H1 (cell line): ENCODE data around the gene LAD1. TPM values are rescaled to one million over a fixed set of nuclear protein-coding genes. Genes with fewer than 3 reads are reported as not detected.

ENCODE experiments used
- CTCF ChIA-PET: fragments of 300-600 bp; sonication (Branson Sonifier 250); formaldehyde crosslinking; loops from one replicate; lab custom pipeline; 2021; ENCODE audit not compliant: partially characterized antibody; lab: Charles Lee
- POLR2A ChIA-PET: fragments of 300-600 bp; sonication (Branson Sonifier 250); formaldehyde crosslinking; loops from one replicate; lab custom pipeline; 2021; ENCODE audit warnings: inconsistent platforms; ENCODE audit not compliant: partially characterized antibody; lab: Charles Lee
- DNase-seq, 2 experiments: peaks; one replicate each; pipeline versions ENCODE4 v3.0.0 to v3.0.0-alpha.2; 2010 to 2022; ENCODE audit warnings: low spot score in 2 of 2, low read depth in 1 of 2, mixed read lengths in 1 of 2
- FAIRE-seq: peaks from 2 replicates; lab custom pipeline; 2011; peaks lifted over from hg19 to GRCh38; lab: Jason Lieb, UNC
- H2AFZ ChIP-seq: 2 replicates; pipeline ENCODE4 v1.8.1; 2012; ENCODE audit warnings: low read length, inconsistent platforms
- H2AK5ac ChIP-seq: 2 replicates; pipeline ENCODE4 v1.6.1; 2013; ENCODE audit warnings: low read depth, low read length
- H2BK120ac ChIP-seq: replicated peaks from 2 replicates; pipeline ENCODE3; 2013; ENCODE audit warnings: low read depth, low read length, inconsistent platforms
- H2BK12ac ChIP-seq: 2 replicates; pipeline ENCODE4 v1.6.1; 2013; ENCODE audit warnings: low read depth, low read length
- H2BK15ac ChIP-seq: 2 replicates; pipeline ENCODE4 v1.6.1; 2013; ENCODE audit warnings: low read length
- H2BK20ac ChIP-seq: 2 replicates; pipeline ENCODE4 v1.6.1; 2013; ENCODE audit warnings: low read length
- H2BK5ac ChIP-seq: 2 replicates; pipeline ENCODE4 v1.6.1; 2013; ENCODE audit warnings: low read depth, low read length
- H3K14ac ChIP-seq: 2 replicates; pipeline ENCODE4 v1.6.1; 2013; ENCODE audit warnings: inconsistent platforms; ENCODE audit not compliant: insufficient read length
- H3K18ac ChIP-seq: 2 replicates; pipeline ENCODE4 v1.6.1; 2013; ENCODE audit warnings: low read length; ENCODE audit errors: extremely low read depth
- H3K23ac ChIP-seq: 2 replicates; pipeline ENCODE4 v1.6.1; 2013; ENCODE audit warnings: inconsistent platforms; ENCODE audit not compliant: insufficient read length
- H3K23me2 ChIP-seq: 2 replicates; pipeline ENCODE4 v1.6.1; 2013; ENCODE audit warnings: low read depth, low read length
- H3K27ac ChIP-seq: 2 replicates; pipeline ENCODE4 v1.6.1; 2011; ENCODE audit warnings: low read depth, low read length, inconsistent platforms
- H3K27me3 ChIP-seq, 4 experiments: replicated peaks in 1 of 4; 1 replicate in 1 of 4; 2 replicates in 3 of 4; pipeline versions ENCODE4 v1.6.1 to v1.8.1; 2011 to 2013; ENCODE audit warnings: low read length in 3 of 4, mild to moderate bottlenecking in 3 of 4, inconsistent platforms in 2 of 4, mixed read lengths in 2 of 4, moderate library complexity in 1 of 4; ENCODE audit not compliant: control insufficient read depth in 3 of 4, insufficient read depth in 3 of 4; ENCODE audit errors: extremely low read depth in 1 of 4
- H3K36me3 ChIP-seq, 4 experiments: 2 replicates each; pipeline versions ENCODE4 v1.6.1 to v1.8.1; 2011 to 2013; ENCODE audit warnings: mild to moderate bottlenecking in 4 of 4, low read length in 3 of 4, moderate library complexity in 2 of 4, control low read depth in 1 of 4, inconsistent platforms in 1 of 4; ENCODE audit not compliant: insufficient read depth in 4 of 4, control insufficient read depth in 2 of 4
- H3K4ac ChIP-seq: replicated peaks from 2 replicates; pipeline ENCODE3; 2013; ENCODE audit warnings: low read length, low read depth, mixed read lengths, inconsistent platforms; ENCODE audit not compliant: insufficient read length
- H3K4me1 ChIP-seq, 4 experiments: replicated peaks in 1 of 4; 1 replicate in 1 of 4; 2 replicates in 3 of 4; pipeline versions ENCODE4 v1.6.1 to v1.8.1; 2011 to 2013; ENCODE audit warnings: low read length in 3 of 4, inconsistent platforms in 2 of 4, mixed read lengths in 1 of 4; ENCODE audit not compliant: insufficient read depth in 4 of 4, control insufficient read depth in 3 of 4
- H3K4me2 ChIP-seq, 2 experiments: 2 replicates each; pipeline versions ENCODE4 v1.6.1 to v1.8.1; 2011 to 2013; ENCODE audit warnings: low read depth in 2 of 2, low read length in 2 of 2, control low read depth in 1 of 2, inconsistent platforms in 1 of 2, mild to moderate bottlenecking in 1 of 2; ENCODE audit not compliant: insufficient read depth in 1 of 2
- H3K4me3 ChIP-seq, 4 experiments: fragments of 200-600, 300-600 bp in 1 of 4; sonication (generic), shearing (Covaris generic), sonication (Bioruptor Twin) in 1 of 4; 2 replicates each; pipeline versions ENCODE4 v1.5.1 to v1.8.1; 2011 to 2016; ENCODE audit warnings: low read length in 4 of 4, low read depth in 3 of 4, control low read depth in 2 of 4, inconsistent platforms in 2 of 4, mild to moderate bottlenecking in 2 of 4, mixed read lengths in 1 of 4, moderate library complexity in 1 of 4; ENCODE audit not compliant: insufficient read depth in 2 of 4; ENCODE audit errors: extremely low read depth in 1 of 4
- H3K56ac ChIP-seq: replicated peaks from 2 replicates; pipeline ENCODE3; 2013; ENCODE audit warnings: low read depth, mild to moderate bottlenecking, mixed read lengths, low read length, inconsistent platforms; ENCODE audit not compliant: insufficient read length
- H3K79me1 ChIP-seq: 2 replicates; pipeline ENCODE4 v1.6.1; 2013; ENCODE audit warnings: low read depth, low read length, control low read depth
- H3K79me2 ChIP-seq, 2 experiments: 2 replicates each; pipeline versions ENCODE4 v1.6.1 to v1.8.1; 2012 to 2013; ENCODE audit warnings: low read length in 2 of 2, mild to moderate bottlenecking in 2 of 2, inconsistent platforms in 1 of 2; ENCODE audit not compliant: insufficient read depth in 2 of 2, control insufficient read depth in 1 of 2
- H3K9ac ChIP-seq, 4 experiments: replicated peaks in 1 of 4; 1 replicate in 1 of 4; 2 replicates in 3 of 4; pipeline versions ENCODE4 v1.6.1 to v1.8.1; 2011 to 2013; ENCODE audit warnings: low read depth in 3 of 4, low read length in 3 of 4, control low read depth in 2 of 4, mild to moderate bottlenecking in 2 of 4, moderate library complexity in 2 of 4, inconsistent platforms in 1 of 4; ENCODE audit errors: extremely low read depth in 1 of 4
- H3K9me3 ChIP-seq, 2 experiments: 2 replicates each; pipeline versions ENCODE4 v1.6.1 to v1.8.1; 2012 to 2013; ENCODE audit warnings: mild to moderate bottlenecking in 2 of 2, moderate library complexity in 2 of 2, control low read depth in 1 of 2, inconsistent platforms in 1 of 2, low read depth in 1 of 2, low read length in 1 of 2, mixed read lengths in 1 of 2; ENCODE audit not compliant: insufficient read depth in 2 of 2
- H4K20me1 ChIP-seq, 2 experiments: replicated peaks in 1 of 2; 2 replicates each; pipeline versions ENCODE3 to v1.8.1; 2011 to 2013; ENCODE audit warnings: inconsistent platforms in 2 of 2, low read length in 2 of 2, mild to moderate bottlenecking in 1 of 2; ENCODE audit not compliant: insufficient read depth in 2 of 2, control insufficient read depth in 1 of 2
- H4K5ac ChIP-seq: 2 replicates; pipeline ENCODE4 v1.6.1; 2013; ENCODE audit warnings: low read length, low read depth, mixed read lengths, inconsistent platforms; ENCODE audit not compliant: insufficient read length
- H4K8ac ChIP-seq: 2 replicates; pipeline ENCODE4 v1.8.0; 2013; ENCODE audit warnings: mild to moderate bottlenecking, moderate library complexity, low read length, inconsistent platforms; ENCODE audit not compliant: insufficient read depth; ENCODE audit errors: extremely low read depth
- H4K91ac ChIP-seq: replicated peaks from 2 replicates; pipeline ENCODE3; 2013; ENCODE audit warnings: low read length, mixed read lengths, inconsistent platforms; ENCODE audit not compliant: insufficient read length
- ATF2 ChIP-seq: IDR thresholded peaks from 2 replicates; pipeline ENCODE4 v1.6.1; 2012; ENCODE audit warnings: low read length, inconsistent platforms
- E2F6 ChIP-seq: IDR thresholded peaks from 2 replicates; pipeline ENCODE4 v1.6.1; 2012; ENCODE audit warnings: inconsistent platforms
- RBBP5 ChIP-seq: IDR thresholded peaks from 2 replicates; pipeline ENCODE4 v1.7.1; 2012; ENCODE audit warnings: low read depth, mild to moderate bottlenecking, inconsistent platforms, low read length, moderate library complexity, borderline replicate concordance
- SUZ12 ChIP-seq: fragments of 200-600 bp; sonication (generic); IDR thresholded peaks from 2 replicates; pipeline ENCODE4 v1.6.1; 2012; ENCODE audit warnings: mild to moderate bottlenecking, inconsistent platforms, low read length, moderate library complexity, mixed read lengths
- WGBS, 2 experiments: shearing (Covaris generic) in 1 of 2; methylation state at CpG; one replicate each; pipeline versions ENCODE4 v1.1.6 to v1.1.7; 2013 to 2015; ENCODE audit warnings: low lambda C conversion rate in 2 of 2, mixed read lengths in 2 of 2, inconsistent platforms in 1 of 2, low coverage in 1 of 2, missing lambda C conversion rate in 1 of 2; ENCODE audit not compliant: insufficient replicate concordance in 2 of 2, insufficient coverage in 1 of 2, insufficient read length in 1 of 2; ENCODE audit errors: extremely low coverage in 1 of 2, missing lambda C conversion rate in 1 of 2; 5-methylcytosine and 5-hydroxymethylcytosine counted together
- polyA plus RNA-seq, 7 experiments: library from polyadenylated mRNA; depleted of rRNA in 3 of 7; stranded (reverse) in 5 of 7; unstranded in 2 of 7; fragments of >200 nt in 5 of 7; fragments of 200-250 nt in 2 of 7; gene quantifications; 1 replicate in 5 of 7; 2 replicates in 1 of 7; 4 replicates in 1 of 7; pipeline versions ENCODE4 v1.2.1 to v1.2.3, GENCODE V29; 2011 to 2013; ENCODE audit warnings: missing spikeins in 2 of 7, mixed read lengths in 2 of 7
- total RNA-seq: library from RNA; stranded (reverse); fragmentation: NEBNext Ultra II Directional; extraction: Animal tissue kit (Norgen Biotek cat#: 25700); gene quantifications from 2 replicates; pipeline ENCODE4 v1.2.1, GENCODE V29; 2021

The LAD1 gene
- total and polyA plus RNA-seq, 2 of the 8 experiments (the other 6 are each of a cell fraction or from before 2014, with no cell fraction given): 9.3 to 32.8 TPM

- Histone ChIP-seq H3K23ac (no peak overlapping the region), H3K4ac (no peak overlapping the region), H3K4me1 (peaks cover 0 to 10% (median 0%) of the 10 kb centered on the region in 4 experiments; a peak in 1 of 7 replicates), H3K14ac (no peak overlapping the region), H2AFZ (no peak overlapping the region), H3K27ac (no peak overlapping the region), H3K56ac (no peak overlapping the region), H3K9ac (no peak overlapping the region), H3K18ac (no peak overlapping the region), H4K20me1 (no peaks in the 10 kb centered on the region), H2BK120ac (no peak overlapping the region), H4K5ac (no peak overlapping the region), H4K8ac (no peak overlapping the region), H3K79me1 (no peaks in the 10 kb centered on the region), H4K91ac (peak overlapping the region; percentile 61), H3K36me3 (no peaks in the 10 kb centered on the region), H3K23me2 (no peaks in the 10 kb centered on the region; the same call in 1 of the 2 replicates), H3K27me3 (0 out of 7 replicates have a peak, but pooled peaks cover 0 to 2% (median 0%) of the 10 kb centered on the region in 4 experiments), H2BK15ac (no peak overlapping the region), H3K9me3 (peaks cover 9 to 11% of the 10 kb centered on the region in 2 experiments; a peak in 3 of 4 replicates), H3K79me2 (no peaks in the 10 kb centered on the region), H2BK12ac (no peak overlapping the region), H3K4me3 (no peak overlapping the region), H3K4me2 (no peak overlapping the region), H2BK5ac (no peak overlapping the region), H2AK5ac (no peak overlapping the region), H2BK20ac (no peak overlapping the region)
- DNase-seq (no peak), FAIRE-seq (no peak)
- WGBS, 2 experiments: 86% methylated on average over 12 of the region's 12 CpGs; no CpG with 5 or more reads in 1 of the 2 experiments
- POLR2A ChIA-PET: interaction anchor here (2.6 kb wide), 1 partner anchor 9 kb away, joined by 8 read pairs; no protein-coding TSS in a partner anchor
- no peak for TF ChIP-seq SUZ12
- TF ChIP-seq E2F6: no peak
- no peak for TF ChIP-seq RBBP5
- no peak for TF ChIP-seq ATF2
- CTCF ChIA-PET: interaction anchor here (0.8 to 7.0 kb wide), 5 partner anchors 11 to 166 kb away, joined by 3 to 60 read pairs (median 7); no protein-coding TSS in a partner anchor
Measured at GRCh38 chr1:201419746-201420607, 20.9 kb upstream of the LAD1 start.
